ENCODE results near the gene EEA1.

Gene EEA1

GRCh38 chr12:92879698-92880322, 49.3 kb downstream of the EEA1 start:
- DNase-seq: no peak

DNA sequence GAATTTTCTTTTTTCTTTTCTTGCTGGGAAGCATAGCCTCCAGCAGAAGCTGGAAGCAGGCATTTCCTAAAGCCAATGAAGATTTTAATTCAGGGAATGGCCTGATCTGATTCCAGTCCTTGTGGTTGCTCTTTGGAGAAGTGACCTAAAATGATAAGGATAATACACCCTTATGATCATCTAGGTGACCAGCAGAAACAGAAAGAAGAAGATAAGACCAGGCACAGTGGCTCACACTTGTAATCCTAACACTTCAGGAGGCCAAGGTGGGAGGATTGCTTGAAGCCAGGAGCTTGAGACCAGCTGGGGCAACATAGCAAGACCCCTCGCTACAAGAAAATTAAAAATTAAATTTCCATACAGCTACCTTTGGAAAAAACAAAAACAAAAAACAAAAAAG, 51.2 kb downstream of the EEA1 start:
- no peak for DNase-seq

GRCh38 chr12:92876496-92876895, 52.6 kb downstream of the EEA1 start:
- no peak for DNase-seq

GRCh38 chr12:92871116-92871515, 58.0 kb downstream of the EEA1 start:
- no peak for DNase-seq

GRCh38 chr12:92866418-92866817, 62.7 kb downstream of the EEA1 start:
- DNase-seq: no peak

- DNase-seq: no peak
These were observed 65.8 kb downstream of the EEA1 start for GRCh38 chr12:92863251-92863650.

- DNase-seq: no peak
These were observed 67.7 kb downstream of the EEA1 start for GRCh38 chr12:92861381-92861780.

DNA sequence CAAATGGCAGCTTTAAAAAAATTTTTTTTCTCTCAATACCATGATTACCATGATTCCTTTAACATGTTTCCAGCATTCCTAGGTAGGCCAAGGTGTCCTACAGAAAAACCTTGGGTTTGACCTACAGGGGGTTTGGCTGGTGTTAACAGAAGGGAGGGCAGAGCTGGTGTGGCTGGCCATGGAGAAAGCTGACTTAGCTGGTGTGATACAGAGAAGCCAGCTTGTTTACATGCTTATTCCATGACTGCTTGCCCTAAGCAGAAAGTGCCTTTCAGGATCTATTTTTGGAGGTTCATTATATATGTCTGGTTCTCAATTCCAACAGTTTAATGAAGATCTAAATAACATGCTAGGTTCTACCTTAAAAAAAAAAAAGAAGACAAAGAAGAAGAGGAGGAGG, 68.6 kb downstream of the EEA1 start:
- DNase-seq: no peak

- peak; percentile 87 for DNase-seq
These were observed 69.3 kb downstream of the EEA1 start for GRCh38 chr12:92859650-92860386.

- no peak for DNase-seq
These were observed 71.3 kb downstream of the EEA1 start for GRCh38 chr12:92857818-92858217.

DNA sequence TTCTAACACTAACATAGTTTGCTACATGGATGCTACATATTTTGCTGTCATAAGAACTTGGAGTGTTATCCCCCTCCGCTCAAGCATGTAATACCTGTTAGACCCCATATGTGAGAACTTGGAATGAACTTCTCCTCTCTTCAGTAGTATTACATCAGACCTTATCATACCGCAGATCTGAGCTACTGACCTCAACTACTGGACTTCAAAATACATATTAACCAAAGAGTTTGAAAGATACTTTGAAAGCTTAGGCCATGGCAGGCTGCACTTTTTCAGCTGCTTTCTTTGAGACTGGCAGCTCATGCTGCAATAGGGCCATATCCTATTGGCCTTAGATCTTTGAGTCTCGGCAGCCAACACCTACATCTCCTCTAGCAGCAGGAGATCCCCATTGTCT, 74.8 kb downstream of the EEA1 start:
- no peak for DNase-seq

- DNase-seq: no peak
These were observed 80.4 kb downstream of the EEA1 start for GRCh38 chr12:92848740-92849139.

- DNase-seq: no peak
These were observed 81.7 kb downstream of the EEA1 start for GRCh38 chr12:92847368-92847767.

GRCh38 chr12:92845329-92845728, 83.8 kb downstream of the EEA1 start:
- DNase-seq: no peak

GRCh38 chr12:92844151-92844763, 84.8 kb downstream of the EEA1 start:
- DNase-seq: no peak

- DNase-seq: no peak
These were observed 99.3 kb downstream of the EEA1 start for GRCh38 chr12:92829686-92830282.

DNA sequence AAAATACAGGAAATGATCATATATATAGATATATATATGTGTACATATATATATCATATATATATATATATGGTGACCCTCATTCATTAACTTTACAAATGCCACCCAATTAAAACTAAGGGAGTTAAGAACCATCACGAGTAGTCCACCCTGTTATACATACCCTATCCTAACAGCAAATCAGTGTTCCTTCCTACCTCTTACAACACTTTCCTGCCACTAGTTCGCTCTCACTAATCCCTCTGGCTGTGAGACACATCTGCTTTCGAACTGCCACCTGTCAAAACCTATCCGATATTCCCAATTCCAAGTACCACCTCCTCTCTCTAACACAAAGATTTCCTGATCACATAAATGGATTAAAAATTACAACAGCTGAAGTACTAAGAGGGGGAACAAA, 100.5 kb downstream of the EEA1 start:
- DNase-seq: no peak

- no peak for DNase-seq
These were observed 101.2 kb downstream of the EEA1 start for GRCh38 chr12:92827836-92828431.

DNA sequence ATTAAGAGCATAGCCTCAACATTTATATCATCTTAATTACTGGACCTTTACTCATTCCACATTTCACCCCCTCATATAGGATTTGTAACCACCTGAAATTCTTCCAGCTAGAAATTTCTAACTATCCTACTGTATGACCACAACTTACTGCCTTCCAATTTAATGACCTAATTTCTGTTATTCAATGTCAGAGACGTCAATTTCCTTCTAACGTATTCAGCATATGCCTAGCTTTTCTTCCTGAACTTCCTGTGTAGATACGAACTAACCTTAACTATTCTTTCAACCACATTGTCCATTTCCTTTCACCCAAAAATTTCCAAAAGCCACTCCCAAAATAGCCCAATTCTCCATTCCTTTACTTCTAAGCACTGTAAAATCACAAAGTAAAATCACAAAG, 108.0 kb downstream of the EEA1 start:
- DNase-seq: no peak

- no peak for DNase-seq
These were observed 114.5 kb downstream of the EEA1 start for GRCh38 chr12:92814584-92814983.

- no peak for DNase-seq
These were observed 118.7 kb downstream of the EEA1 start for GRCh38 chr12:92810370-92810769.

GRCh38 chr12:92803903-92804302, 125.2 kb downstream of the EEA1 start:
- no peak for DNase-seq

- no peak for DNase-seq
These were observed 126.2 kb downstream of the EEA1 start for GRCh38 chr12:92802906-92803305.

DNA sequence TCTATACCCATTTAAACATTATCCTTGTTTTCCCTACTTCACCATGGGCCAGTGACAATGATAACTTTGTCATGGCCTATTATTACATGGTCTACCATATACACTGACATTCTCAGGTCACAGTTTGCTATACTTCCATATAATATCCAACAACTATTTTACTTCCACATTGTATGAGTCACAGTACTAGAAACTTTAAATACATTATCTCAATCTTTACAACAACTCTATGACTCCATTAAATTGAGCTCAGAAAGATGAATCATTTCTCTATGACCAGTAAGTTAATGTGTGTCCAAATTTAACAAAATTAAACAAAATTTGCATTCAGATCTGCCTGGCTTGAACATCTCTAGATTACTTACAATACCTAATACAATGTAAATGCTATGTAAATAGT, 132.4 kb downstream of the EEA1 start:
- no peak for DNase-seq

All from NCI-H187 treated with DMSO at 0.1 percent for 48 hours (cell line).